GM23248 (cell line): ENCODE measurements around the gene TTC16. TPM values are rescaled to one million over a fixed set of nuclear protein-coding genes. Genes with fewer than 3 reads are reported as not detected.

Source experiments
- DNase-seq: peaks from one replicate; pipeline ENCODE4 v3.0.0-alpha.2; 2015
- H2AFZ ChIP-seq: fragments of 200-600 bp; sonication (generic); 2 replicates; pipeline ENCODE4 v1.6.1; 2016; ENCODE audit warnings: antibody characterized with exemption
- H3F3A ChIP-seq: fragments of 200-600 bp; sonication (generic); 2 replicates; pipeline ENCODE4 v1.6.1; 2016; ENCODE audit warnings: mild to moderate bottlenecking, antibody characterized with exemption, mixed run types; ENCODE audit not compliant: insufficient read depth
- H3K27ac ChIP-seq: fragments of 200-600 bp; sonication (generic); 2 replicates; pipeline ENCODE4 v1.5.1; 2016; ENCODE audit warnings: mild to moderate bottlenecking
- H3K27me3 ChIP-seq: fragments of 200-600 bp; sonication (generic); replicated peaks from 2 replicates; pipeline ENCODE4 v1.6.1; 2016; ENCODE audit warnings: mild to moderate bottlenecking; ENCODE audit not compliant: insufficient read depth
- H3K36me3 ChIP-seq: fragments of 200-600 bp; sonication (generic); 2 replicates; pipeline ENCODE4 v1.6.1; 2016; ENCODE audit warnings: low read depth, mild to moderate bottlenecking
- H3K4me1 ChIP-seq: fragments of 200-600 bp; sonication (generic); 2 replicates; pipeline ENCODE4 v1.6.1; 2016; ENCODE audit warnings: mild to moderate bottlenecking; ENCODE audit not compliant: insufficient read depth
- H3K4me2 ChIP-seq: fragments of 200-600 bp; sonication (generic); one replicate; pipeline ENCODE4 v1.6.1; 2016; ENCODE audit warnings: mild to moderate bottlenecking; ENCODE audit not compliant: unreplicated experiment
- H3K4me3 ChIP-seq: fragments of 200-600 bp; sonication (generic); 2 replicates; pipeline ENCODE4 v1.5.1; 2016; ENCODE audit warnings: mild to moderate bottlenecking
- H3K79me2 ChIP-seq: fragments of 200-600 bp; sonication (generic); 2 replicates; pipeline ENCODE4 v1.6.1; 2016; ENCODE audit warnings: mild to moderate bottlenecking; ENCODE audit not compliant: insufficient read depth
- H3K9ac ChIP-seq: fragments of 200-600 bp; sonication (generic); 2 replicates; pipeline ENCODE4 v1.6.1; 2016; ENCODE audit warnings: mild to moderate bottlenecking
- H3K9me2 ChIP-seq: fragments of 200-600 bp; sonication (generic); 2 replicates; pipeline ENCODE4 v1.6.1; 2016; ENCODE audit warnings: mixed run types, mild to moderate bottlenecking, moderate library complexity; ENCODE audit not compliant: insufficient read depth
- H3K9me3 ChIP-seq: fragments of 200-600 bp; sonication (generic); one replicate; pipeline ENCODE4 v1.6.1; 2017; ENCODE audit warnings: low read depth
- H4K20me1 ChIP-seq: fragments of 200-600 bp; sonication (generic); 2 replicates; pipeline ENCODE4 v1.6.0; 2016; ENCODE audit not compliant: insufficient read depth
- EZH2 ChIP-seq: fragments of 200-600 bp; sonication (generic); IDR thresholded peaks from 2 replicates; pipeline ENCODE4 v1.6.1; 2018; ENCODE audit warnings: antibody characterized with exemption, mild to moderate bottlenecking; ENCODE audit not compliant: insufficient read depth, poor library complexity, severe bottlenecking
- EZH2phosphoT487 ChIP-seq: fragments of 200-600 bp; sonication (generic); IDR thresholded peaks from 2 replicates; pipeline ENCODE4 v1.6.1; 2018; ENCODE audit warnings: antibody characterized with exemption, moderate library complexity, mild to moderate bottlenecking, low read depth; ENCODE audit not compliant: insufficient read depth
- WGBS, 2 experiments: methylation state at CpG; one replicate each; pipeline ENCODE4 v1.1.6; 2015 to 2017; ENCODE audit warnings: low lambda C conversion rate in 2 of 2, low coverage in 1 of 2; ENCODE audit errors: missing lambda C conversion rate in 2 of 2; 5-methylcytosine and 5-hydroxymethylcytosine counted together
- in situ Hi-C: fragments of 300-500 bp; cut with MboI; formaldehyde crosslinking; loops from 2 replicates; pipeline ENCODE4 v1.15.0; 2020
- polyA plus RNA-seq: library from polyadenylated mRNA; unstranded; fragments of >200 nt; fragmentation: Nextera tagmentation; extraction: Ambion mirVana; gene quantifications from 2 replicates; pipeline ENCODE4 v1.2.1, GENCODE V29; 2016
- total RNA-seq: library from RNA; depleted of rRNA; stranded (reverse); fragments of >200 nt; shearing (Covaris generic); gene quantifications from 2 replicates; pipeline ENCODE4 v1.2.3, GENCODE V29; 2014

The TTC16 gene
- total and polyA plus RNA-seq, 2 experiments from 2014 or later = 0.06 TPM; not detected in 1

- H3K9me2 ChIP-seq = no peaks in the 10 kb centered on the region
- H2AFZ ChIP-seq = no peak overlapping the region
- H3K9ac ChIP-seq = no peak overlapping the region
- 0 out of 2 replicates have a peak, but pooled peaks cover 4% of the 10 kb centered on the region for H3K4me1 ChIP-seq
- in situ Hi-C loops = no loop called here
- no peak for TF ChIP-seq EZH2
- TF ChIP-seq EZH2phosphoT487 = no peak
- 62 to 73% methylated on average over 4 of the region's 4 CpGs for WGBS, 2 experiments
- no peaks in the 10 kb centered on the region for H4K20me1 ChIP-seq
- no peaks in the 10 kb centered on the region for H3K9me3 ChIP-seq
- H3K36me3 ChIP-seq = no peaks in the 10 kb centered on the region
- no peak overlapping the region for H3K4me2 ChIP-seq
- H3F3A ChIP-seq = 0 out of 2 replicates have a peak, but pooled peaks cover 3% of the 10 kb centered on the region
- no peaks in the 10 kb centered on the region for H3K79me2 ChIP-seq
- no peak for DNase-seq
- no peak overlapping the region for H3K27ac ChIP-seq
- H3K27me3 ChIP-seq = no peaks in the 10 kb centered on the region
- H3K4me3 ChIP-seq = no peak overlapping the region
Measured at GRCh38 chr9:127769929-127770582, 54.2 kb downstream of the TTC16 start.

GRCh38 chr9:127770583-127770904, 54.7 kb downstream of the TTC16 start:
- Histone ChIP-seq H3K4me1 (0 out of 2 replicates have a peak, but pooled peaks cover 4% of the 10 kb centered on the region), H3K27ac (no peak overlapping the region), H3K9ac (no peak overlapping the region), H3K27me3 (no peaks in the 10 kb centered on the region), H3K4me3 (peak overlapping the region; percentile 69; the same call in 1 of the 2 replicates), H4K20me1 (no peaks in the 10 kb centered on the region), H3F3A (0 out of 2 replicates have a peak, but pooled peaks cover 3% of the 10 kb centered on the region), H3K79me2 (no peaks in the 10 kb centered on the region), H3K36me3 (no peaks in the 10 kb centered on the region), H3K9me2 (no peaks in the 10 kb centered on the region), H2AFZ (peak overlapping the region; percentile 75; the same call in 1 of the 2 replicates), H3K4me2 (no peak overlapping the region), H3K9me3 (no peaks in the 10 kb centered on the region)
- no peak for DNase-seq
- TF ChIP-seq EZH2phosphoT487 = no peak
- no peak for TF ChIP-seq EZH2
- in situ Hi-C loops = no loop called here
- WGBS, 2 experiments = 45 to 73% methylated on average over 3 of the region's 3 CpGs

GRCh38 chr9:127770905-127771569, 55.2 kb downstream of the TTC16 start:
- H3F3A ChIP-seq = 0 out of 2 replicates have a peak, but pooled peaks cover 3% of the 10 kb centered on the region
- peak overlapping the region; percentile 75 for H2AFZ ChIP-seq
- H3K27ac ChIP-seq = no peak overlapping the region
- H3K9me3 ChIP-seq = no peaks in the 10 kb centered on the region
- H3K4me3 ChIP-seq = peak overlapping the region; percentile 69
- H3K4me2 ChIP-seq = peak overlapping the region; percentile 87
- no peaks in the 10 kb centered on the region for H4K20me1 ChIP-seq
- H3K36me3 ChIP-seq = no peaks in the 10 kb centered on the region
- H3K79me2 ChIP-seq = no peaks in the 10 kb centered on the region
- H3K27me3 ChIP-seq = no peaks in the 10 kb centered on the region
- H3K9ac ChIP-seq = no peak overlapping the region
- peak; percentile 96 for DNase-seq
- H3K4me1 ChIP-seq = 0 out of 2 replicates have a peak, but pooled peaks cover 4% of the 10 kb centered on the region
- no peak for TF ChIP-seq EZH2phosphoT487
- TF ChIP-seq EZH2 = no peak
- H3K9me2 ChIP-seq = no peaks in the 10 kb centered on the region
- WGBS, 2 experiments = 13 to 18% methylated on average over 34 to 39 of the region's 43 CpGs
- in situ Hi-C loops = no loop called here

- Histone ChIP-seq H3K9ac (no peak overlapping the region), H4K20me1 (no peaks in the 10 kb centered on the region), H3K4me2 (no peak overlapping the region), H3K9me2 (no peaks in the 10 kb centered on the region), H3K27me3 (no peaks in the 10 kb centered on the region), H3K4me1 (0 out of 2 replicates have a peak, but pooled peaks cover 4% of the 10 kb centered on the region), H3K27ac (no peak overlapping the region), H3K4me3 (peak overlapping the region; percentile 69), H3F3A (0 out of 2 replicates have a peak, but pooled peaks cover 3% of the 10 kb centered on the region), H3K79me2 (no peaks in the 10 kb centered on the region), H3K9me3 (no peaks in the 10 kb centered on the region), H3K36me3 (no peaks in the 10 kb centered on the region), H2AFZ (peak overlapping the region; percentile 37; the same call in 1 of the 2 replicates)
- in situ Hi-C loops = no loop called here
- 7 to 10% methylated on average over 9 to 18 of the region's 19 CpGs for WGBS, 2 experiments
- no peak for TF ChIP-seq EZH2
- no peak for TF ChIP-seq EZH2phosphoT487
- DNase-seq = no peak
Measured at GRCh38 chr9:127771570-127772189, 55.8 kb downstream of the TTC16 start.
